Neural progenitor cell (in vitro differentiated cells): Measurements from ENCODE around the gene ACKR2. TPM values are rescaled to one million over a fixed set of nuclear protein-coding genes. Genes with fewer than 3 reads are reported as not detected.

Source experiments
- DNase-seq: peaks from one replicate; pipeline ENCODE4 v3.0.0-alpha.2; 2016; ENCODE audit warnings: low spot score
- H2AFZ ChIP-seq: fragments of 200-600 bp; sonication (generic); replicated peaks from 2 replicates; pipeline ENCODE4 v1.6.1; 2016; ENCODE audit warnings: antibody characterized with exemption
- H3F3A ChIP-seq: fragments of 200-600 bp; sonication (generic); 2 replicates; pipeline ENCODE4 v1.6.1; 2016; ENCODE audit warnings: antibody characterized with exemption, low read depth
- H3K27ac ChIP-seq: fragments of 200-600 bp; sonication (generic); 2 replicates; pipeline ENCODE4 v1.5.1; 2016; ENCODE audit warnings: mild to moderate bottlenecking
- H3K27me3 ChIP-seq: fragments of 200-600 bp; sonication (generic); 2 replicates; pipeline ENCODE4 v1.6.1; 2016; ENCODE audit warnings: mild to moderate bottlenecking, moderate library complexity
- H3K36me3 ChIP-seq: fragments of 200-600 bp; sonication (generic); 2 replicates; pipeline ENCODE4 v1.5.1; 2016
- H3K4me1 ChIP-seq: fragments of 200-600 bp; sonication (generic); 2 replicates; pipeline ENCODE4 v1.6.1; 2016; ENCODE audit warnings: mixed run types
- H3K4me2 ChIP-seq: fragments of 200-600 bp; sonication (generic); 2 replicates; pipeline ENCODE4 v1.6.1; 2016
- H3K4me3 ChIP-seq: fragments of 200-600 bp; sonication (generic); 2 replicates; pipeline ENCODE4 v1.5.1; 2016
- H3K79me2 ChIP-seq: fragments of 200-600 bp; sonication (generic); 2 replicates; pipeline ENCODE4 v1.6.1; 2016; ENCODE audit warnings: low read depth
- H3K9ac ChIP-seq: fragments of 200-600 bp; sonication (generic); 2 replicates; pipeline ENCODE4 v1.6.1; 2016
- H3K9me3 ChIP-seq: fragments of 200-600 bp; sonication (generic); 2 replicates; pipeline ENCODE4 v1.5.1; 2016; ENCODE audit warnings: low read depth
- H4K20me1 ChIP-seq: fragments of 200-600 bp; sonication (generic); 2 replicates; pipeline ENCODE4 v1.6.1; 2016; ENCODE audit warnings: low read depth
- H3K27ac Mint-ChIP-seq: 3 replicates; pipeline ENCODE4 v1.8.0; 2021; ENCODE audit warnings: mixed read lengths
- H3K27me3 Mint-ChIP-seq: 2 replicates; pipeline ENCODE4 v1.8.0; 2022; ENCODE audit warnings: low read depth, mild to moderate bottlenecking, inconsistent platforms, moderate library complexity, mixed read lengths; ENCODE audit not compliant: insufficient read depth
- H3K36me3 Mint-ChIP-seq: 3 replicates; pipeline ENCODE4 v1.8.0; 2021; ENCODE audit warnings: mixed read lengths
- H3K4me1 Mint-ChIP-seq: 3 replicates; pipeline ENCODE4 v1.8.0; 2021; ENCODE audit warnings: mixed read lengths
- H3K4me3 Mint-ChIP-seq: 3 replicates; pipeline ENCODE4 v1.8.0; 2021; ENCODE audit warnings: mild to moderate bottlenecking, moderate library complexity, mixed read lengths
- H3K9me3 Mint-ChIP-seq: 3 replicates; pipeline ENCODE4 v1.8.0; 2020; ENCODE audit warnings: mixed read lengths
- CTCF ChIP-seq: fragments of 200-600 bp; sonication (generic); IDR thresholded peaks from 2 replicates; pipeline ENCODE4 v1.5.1; 2017; ENCODE audit warnings: antibody characterized with exemption, mild to moderate bottlenecking
- EZH2 ChIP-seq: fragments of 200-600 bp; sonication (generic); IDR thresholded peaks from 2 replicates; pipeline ENCODE4 v1.6.1; 2017; ENCODE audit warnings: antibody characterized with exemption, mild to moderate bottlenecking, moderate library complexity
- EZH2phosphoT487 ChIP-seq: fragments of 200-600 bp; sonication (generic); IDR thresholded peaks from 2 replicates; pipeline ENCODE4 v1.6.1; 2017; ENCODE audit warnings: antibody characterized with exemption
- total RNA-seq: library from RNA; depleted of rRNA; stranded (reverse); fragments of >200 nt; gene quantifications from 2 replicates; pipeline ENCODE4 v1.2.3, GENCODE V29; 2015; ENCODE audit warnings: low replicate concordance

The ACKR2 gene
- total RNA-seq, 1 donor from 2014 or later, result not detected

GRCh38 chr3:42855547-42856380 lies 46.5 kb downstream of the ACKR2 start:
- H3K4me2 ChIP-seq, result no peak overlapping the region
- no peak overlapping the region for H3K9ac ChIP-seq
- no peak overlapping the region for H3K27ac ChIP-seq
- peaks cover 10% of the 10 kb centered on the region for H3K4me1 Mint-ChIP-seq
- H3F3A ChIP-seq, result no peaks in the 10 kb centered on the region
- H3K4me1 ChIP-seq, result no peaks in the 10 kb centered on the region
- H2AFZ ChIP-seq, result no peak overlapping the region
- peaks cover 3% of the 10 kb centered on the region for H3K27me3 Mint-ChIP-seq
- H4K20me1 ChIP-seq, result no peaks in the 10 kb centered on the region
- H3K4me3 ChIP-seq, result no peak overlapping the region
- no peak overlapping the region for H3K27ac Mint-ChIP-seq
- no peaks in the 10 kb centered on the region for H3K79me2 ChIP-seq
- no peaks in the 10 kb centered on the region for H3K36me3 ChIP-seq
- DNase-seq, result no peak
- H3K36me3 Mint-ChIP-seq, result no peaks in the 10 kb centered on the region
- H3K9me3 ChIP-seq, result no peaks in the 10 kb centered on the region
- H3K9me3 Mint-ChIP-seq, result peaks cover 6% of the 10 kb centered on the region
- no peak overlapping the region for H3K4me3 Mint-ChIP-seq
- TF ChIP-seq EZH2phosphoT487 (no peak), EZH2 (no peak), CTCF (no peak)
- H3K27me3 ChIP-seq, result no peaks in the 10 kb centered on the region

- H3K27me3 ChIP-seq, result no peaks in the 10 kb centered on the region
- H3K4me1 ChIP-seq, result no peaks in the 10 kb centered on the region
- Mint-ChIP-seq H3K4me3 (no peak overlapping the region), H3K27ac (no peak overlapping the region), H3K4me1 (peaks cover 10% of the 10 kb centered on the region), H3K27me3 (peaks cover 3% of the 10 kb centered on the region), H3K9me3 (peaks cover 6% of the 10 kb centered on the region), H3K36me3 (no peaks in the 10 kb centered on the region)
- H3K9me3 ChIP-seq, result no peaks in the 10 kb centered on the region
- no peak for DNase-seq
- TF ChIP-seq EZH2, result no peak
- TF ChIP-seq EZH2phosphoT487, result no peak
- TF ChIP-seq CTCF, result no peak
- no peak overlapping the region for H3K4me2 ChIP-seq
- no peak overlapping the region for H3K4me3 ChIP-seq
- no peaks in the 10 kb centered on the region for H3F3A ChIP-seq
- H4K20me1 ChIP-seq, result no peaks in the 10 kb centered on the region
- H3K79me2 ChIP-seq, result no peaks in the 10 kb centered on the region
- no peak overlapping the region for H2AFZ ChIP-seq
- H3K27ac ChIP-seq, result no peak overlapping the region
- no peaks in the 10 kb centered on the region for H3K36me3 ChIP-seq
- no peak overlapping the region for H3K9ac ChIP-seq
These were observed 47.3 kb downstream of the ACKR2 start for GRCh38 chr3:42856544-42856943.

GRCh38 chr3:42864321-42864950 lies 55.2 kb downstream of the ACKR2 start:
- Histone ChIP-seq H3K4me3 (no peak overlapping the region), H3K79me2 (no peaks in the 10 kb centered on the region), H2AFZ (no peak overlapping the region), H3K27ac (no peak overlapping the region), H3K9me3 (no peaks in the 10 kb centered on the region), H4K20me1 (no peaks in the 10 kb centered on the region), H3K4me2 (no peak overlapping the region), H3F3A (no peaks in the 10 kb centered on the region), H3K36me3 (no peaks in the 10 kb centered on the region), H3K4me1 (no peaks in the 10 kb centered on the region), H3K27me3 (no peaks in the 10 kb centered on the region), H3K9ac (no peak overlapping the region)
- no peaks in the 10 kb centered on the region for H3K27me3 Mint-ChIP-seq
- TF ChIP-seq EZH2phosphoT487, result no peak
- no peak for TF ChIP-seq CTCF
- TF ChIP-seq EZH2, result no peak
- H3K27ac Mint-ChIP-seq, result no peak overlapping the region
- DNase-seq, result no peak
- H3K9me3 Mint-ChIP-seq, result peaks cover 3% of the 10 kb centered on the region
- no peaks in the 10 kb centered on the region for H3K4me1 Mint-ChIP-seq
- no peaks in the 10 kb centered on the region for H3K36me3 Mint-ChIP-seq
- H3K4me3 Mint-ChIP-seq, result no peak overlapping the region
